HCT116 (cell line): ENCODE measurements around the gene INPP5K.

Source experiments
- CTCF ChIP-seq, 3 experiments: fragments of 200-600 bp in 1 of 3; sonication (generic) in 1 of 3; IDR thresholded peaks in 2 of 3; conservative IDR thresholded peaks in 1 of 3; 2 replicates each; pipeline ENCODE4 v1.5.1; 2012 to 2017; ENCODE audit warnings: low read depth in 2 of 3, low read length in 2 of 3, antibody characterized with exemption in 1 of 3, borderline replicate concordance in 1 of 3, control low read depth in 1 of 3, mild to moderate bottlenecking in 1 of 3, mixed read lengths in 1 of 3, mixed run types in 1 of 3, moderate library complexity in 1 of 3; ENCODE audit not compliant: insufficient read depth in 1 of 3
- ELF1 ChIP-seq: IDR thresholded peaks from 2 replicates; pipeline ENCODE4 v1.6.1; 2012; ENCODE audit warnings: low read depth, borderline replicate concordance
- EZH2 ChIP-seq: fragments of 200-600 bp; sonication (generic); IDR thresholded peaks from 2 replicates; pipeline ENCODE4 v1.6.1; 2017; ENCODE audit warnings: antibody characterized with exemption, mixed run types
- POLR2A ChIP-seq: IDR thresholded peaks from 2 replicates; pipeline ENCODE4 v1.7.0; 2011; ENCODE audit warnings: borderline replicate concordance; ENCODE audit not compliant: insufficient read depth, insufficient read length; ENCODE audit errors: extremely low read depth
- YY1 ChIP-seq: IDR thresholded peaks from 2 replicates; pipeline ENCODE4 v1.6.1; 2011; ENCODE audit warnings: low read length, low read depth, moderate library complexity, mild to moderate bottlenecking; ENCODE audit not compliant: insufficient replicate concordance; ENCODE audit errors: extremely low read depth

GRCh38 chr17:1504866-1505265 lies 11.5 kb downstream of the INPP5K start:
- TF ChIP-seq YY1 (no peak), CTCF (IDR thresholded peaks at IDR 0.05 in 2 of 3, conservative IDR thresholded peaks at IDR 0.05 in 1 of 3; ENCODE audit: borderline replicate concordance in 1 of 3, insufficient read depth in 1 of 3, low read depth in 2 of 3, low read length in 2 of 3) (no peak), POLR2A (no peak), EZH2 (no peak), ELF1 (no peak)
